GM18951 (cell line): ENCODE data around the gene PRKAB2.
"Not testable (repeated sequence)": the region's sequence is repeated elsewhere in the genome, so short reads cannot be mapped to it uniquely, and the experiment has no call there.

Experiments
- POLR2A ChIP-seq: IDR thresholded peaks from 4 replicates; pipeline ENCODE4 v1.6.1; 2011; ENCODE audit warnings: mild to moderate bottlenecking; ENCODE audit not compliant: insufficient read length, insufficient read depth; ENCODE audit errors: extremely low read depth
- in situ Hi-C: fragments of 300-500 bp; cut with MboI; formaldehyde crosslinking; loops from one replicate; pipeline ENCODE4 v1.12.0; 2022; ENCODE audit warnings: low sequenced_read_pairs, mixed read lengths, inconsistent platforms; ENCODE audit not compliant: unreplicated experiment

Gene PRKAB2

DNA sequence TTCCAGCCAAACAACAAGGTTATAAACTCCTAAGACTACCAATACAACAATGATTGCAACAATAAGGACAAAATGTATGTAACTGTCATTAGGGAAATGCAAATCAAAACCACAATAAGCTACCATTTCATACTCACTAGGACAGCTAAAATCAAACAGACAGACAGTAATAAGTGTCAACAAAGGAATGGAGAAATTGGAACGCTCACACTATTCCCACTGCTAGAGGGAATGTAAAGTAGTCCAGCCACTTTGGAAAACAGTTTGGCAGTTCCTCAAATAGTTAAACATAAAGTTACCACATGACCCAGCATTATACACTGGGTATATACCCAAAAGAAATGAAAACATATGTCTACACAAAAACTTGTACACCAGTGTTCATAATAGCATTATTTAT lies 9.3 kb downstream of the PRKAB2 start:
- in situ Hi-C loops: no loop called here
- no peak for TF ChIP-seq POLR2A

DNA sequence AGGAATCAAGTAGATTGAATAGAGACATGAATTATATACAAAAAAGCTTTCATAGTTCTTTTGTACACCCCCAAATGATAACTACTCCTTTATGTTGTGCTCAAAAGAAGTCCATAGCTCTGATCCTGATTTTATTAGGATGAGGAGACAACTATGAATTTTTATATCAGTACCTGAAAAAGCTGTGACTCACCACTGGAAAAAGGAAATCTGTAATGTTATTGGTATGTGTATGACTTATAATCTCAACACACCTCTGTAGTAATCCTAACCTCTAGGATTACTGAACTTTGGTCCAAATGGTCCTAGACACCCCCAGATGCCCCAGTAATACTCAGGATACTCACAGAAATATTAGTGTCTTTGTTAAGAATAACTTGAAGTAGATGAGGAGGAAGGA lies 10.2 kb downstream of the PRKAB2 start:
- in situ Hi-C loops: no loop called here
- TF ChIP-seq POLR2A: no peak

DNA sequence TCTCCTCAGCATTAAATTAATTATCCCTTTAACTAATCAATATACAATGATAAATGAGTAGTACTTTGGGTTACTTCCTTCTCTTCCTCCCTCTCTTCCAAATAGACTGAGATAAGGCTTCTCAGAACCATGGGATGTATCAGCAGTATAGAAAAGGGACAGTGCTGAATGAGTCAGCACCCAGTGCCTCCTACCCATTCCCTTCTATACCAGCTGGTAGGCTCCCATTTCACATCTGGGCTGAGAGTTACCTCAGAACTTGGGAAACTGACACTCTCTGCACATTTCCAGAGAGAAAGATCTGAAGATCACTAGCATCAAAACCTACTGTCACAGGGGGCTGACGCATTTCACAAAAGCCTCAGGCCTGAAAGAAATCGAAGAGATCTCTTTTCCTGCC lies 15.2 kb downstream of the PRKAB2 start:
- in situ Hi-C loops: not testable (repeated sequence)

DNA sequence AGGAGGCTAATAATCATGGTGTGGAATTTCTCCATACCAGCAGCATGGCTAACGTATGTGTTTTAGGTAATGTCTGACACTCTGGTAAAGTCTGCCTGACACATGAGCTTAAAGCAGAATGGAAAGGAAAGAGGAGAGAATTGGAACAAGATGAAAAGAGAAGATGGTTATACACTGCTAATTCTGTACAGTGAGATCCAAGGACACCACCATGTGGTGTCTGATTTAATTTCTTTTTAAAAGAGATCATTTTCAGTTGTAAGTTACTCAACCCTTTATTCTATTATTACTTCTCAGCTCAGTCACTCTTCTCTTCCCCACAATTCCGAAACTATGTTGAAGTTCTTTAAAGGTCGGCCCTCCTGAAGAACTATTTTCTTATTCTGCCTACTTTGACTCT lies 15.6 kb downstream of the PRKAB2 start:
- in situ Hi-C loops: no loop called here
- TF ChIP-seq POLR2A: no peak

GRCh38 chr1:147152772-147153171 lies 19.5 kb downstream of the PRKAB2 start:
- in situ Hi-C loops: no loop called here
- TF ChIP-seq POLR2A: no peak

DNA sequence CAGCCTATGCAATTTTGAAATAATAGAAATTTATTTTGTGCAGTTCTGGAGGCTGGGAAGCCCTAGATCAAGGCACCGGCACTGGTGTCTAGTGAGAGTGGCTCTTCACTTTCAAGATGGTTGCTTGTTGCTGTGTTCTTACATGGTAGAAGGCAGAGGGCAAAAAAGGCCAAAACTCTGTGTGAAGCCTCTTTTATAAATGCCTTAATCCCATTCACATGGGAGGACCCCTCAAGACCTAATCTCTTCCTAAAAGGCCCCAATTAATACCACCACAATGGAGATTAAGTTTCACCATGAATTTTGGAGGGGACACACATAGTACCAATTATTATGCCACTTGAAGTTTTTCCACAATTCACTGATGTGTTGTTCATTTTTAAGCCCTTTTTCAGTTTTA lies 21.0 kb downstream of the PRKAB2 start:
- TF ChIP-seq POLR2A: no peak
- in situ Hi-C loops: no loop called here

- in situ Hi-C loops: no loop called here
- TF ChIP-seq POLR2A: no peak
These were observed 29.4 kb downstream of the PRKAB2 start for GRCh38 chr1:147142886-147143285.

DNA sequence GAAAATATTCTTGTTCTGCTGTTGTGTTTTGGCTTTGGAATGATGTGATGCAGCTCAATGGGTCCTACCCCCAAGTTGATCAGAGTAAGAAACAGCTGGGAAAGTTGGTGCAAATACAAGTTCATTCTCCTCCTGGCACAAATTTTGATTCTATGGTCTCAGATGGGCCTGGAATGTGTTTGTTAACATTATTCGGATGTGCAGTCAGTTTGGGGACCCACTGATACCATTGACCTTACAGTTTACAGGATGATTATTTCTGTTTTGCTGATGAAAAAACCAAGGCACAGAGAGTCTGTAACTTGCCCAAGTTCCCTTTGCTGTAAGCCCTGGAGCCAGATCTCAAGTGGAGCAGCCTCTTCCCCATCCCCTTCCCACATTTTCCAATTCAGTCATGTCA lies 41.5 kb downstream of the PRKAB2 start:
- in situ Hi-C loops: not testable (repeated sequence)

DNA sequence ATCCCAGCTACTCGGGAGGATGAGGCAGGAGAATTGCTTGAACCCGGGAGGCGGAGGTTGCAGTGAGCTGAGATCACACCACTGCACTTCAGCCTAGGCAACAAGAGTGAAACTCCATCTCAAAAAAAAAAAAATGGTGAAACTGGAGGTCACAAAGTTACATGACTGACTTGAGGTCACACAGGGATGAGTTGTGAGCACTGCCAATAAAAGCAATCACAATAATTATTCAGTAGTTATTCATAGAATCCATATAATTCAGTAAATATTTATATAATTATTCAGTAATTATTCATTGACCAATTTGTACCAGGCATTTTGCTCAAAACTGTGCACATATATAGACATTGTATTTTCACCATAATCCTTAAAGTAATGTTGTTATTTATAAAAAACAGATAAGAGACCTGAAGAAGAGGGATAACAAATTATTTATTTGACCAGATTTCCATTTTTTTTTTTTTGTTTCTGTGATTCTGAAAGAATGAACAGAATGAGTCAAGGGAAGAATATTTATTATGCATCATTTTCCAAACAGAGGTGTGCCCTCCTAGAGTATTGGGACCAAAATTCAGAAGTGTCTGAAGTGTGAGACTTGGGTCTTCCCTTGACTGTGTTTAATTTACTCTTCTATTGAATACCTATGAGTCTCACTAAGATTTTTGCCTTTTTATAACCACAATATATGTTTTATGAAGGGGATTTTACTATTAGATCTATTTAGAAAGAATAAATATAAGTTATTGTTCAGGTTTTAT lies 43.0 kb downstream of the PRKAB2 start:
- in situ Hi-C loops: no loop called here
- no peak for TF ChIP-seq POLR2A

DNA sequence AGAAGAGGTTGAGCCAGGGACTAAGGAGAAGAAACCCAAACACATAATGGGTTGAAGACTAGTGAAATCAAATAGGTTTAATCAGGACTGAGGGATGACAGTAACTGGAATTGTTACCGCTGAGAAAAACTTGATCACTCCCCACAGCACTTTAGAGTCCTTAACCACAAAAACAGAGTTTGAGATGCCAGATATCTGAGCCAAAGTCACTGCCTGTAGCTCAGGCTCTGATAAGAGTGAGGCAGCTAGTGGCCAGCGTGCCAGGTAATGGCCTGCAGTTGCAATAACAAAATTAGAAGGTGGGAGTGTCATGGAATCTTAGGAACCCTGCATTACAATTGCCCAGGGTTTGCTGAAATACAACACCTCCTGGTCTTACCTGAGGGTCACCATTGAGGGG lies 48.0 kb downstream of the PRKAB2 start:
- in situ Hi-C loops: no loop called here

GRCh38 chr1:147117109-147117508 lies 55.2 kb downstream of the PRKAB2 start:
- in situ Hi-C loops: no loop called here
- no peak for TF ChIP-seq POLR2A

More for the DNA sequence above, 48.0 kb downstream of the PRKAB2 start:
- no peak for TF ChIP-seq POLR2A

GRCh38 chr1:147115496-147115895 lies 56.8 kb downstream of the PRKAB2 start:
- in situ Hi-C loops: no loop called here
- TF ChIP-seq POLR2A: no peak

DNA sequence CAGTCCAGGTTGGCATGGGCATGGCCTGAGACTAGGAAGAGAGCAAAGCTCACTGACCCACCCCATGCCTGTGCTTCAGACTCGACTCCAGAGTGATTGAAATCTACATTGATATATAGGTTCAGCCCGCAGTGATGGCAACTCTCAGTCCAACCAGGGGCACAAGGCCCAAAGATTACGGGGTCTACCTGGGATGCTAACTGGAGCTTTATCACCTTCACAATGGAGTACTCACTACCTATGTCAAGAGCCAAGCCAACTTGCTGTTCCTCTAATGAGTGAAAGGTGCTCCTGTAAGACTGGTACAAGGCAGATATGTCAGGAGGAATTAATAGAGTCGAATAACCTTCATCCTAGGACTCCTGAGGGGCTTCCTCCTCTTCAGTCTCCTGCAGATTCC lies 57.2 kb downstream of the PRKAB2 start:
- in situ Hi-C loops: not testable (repeated sequence)

DNA sequence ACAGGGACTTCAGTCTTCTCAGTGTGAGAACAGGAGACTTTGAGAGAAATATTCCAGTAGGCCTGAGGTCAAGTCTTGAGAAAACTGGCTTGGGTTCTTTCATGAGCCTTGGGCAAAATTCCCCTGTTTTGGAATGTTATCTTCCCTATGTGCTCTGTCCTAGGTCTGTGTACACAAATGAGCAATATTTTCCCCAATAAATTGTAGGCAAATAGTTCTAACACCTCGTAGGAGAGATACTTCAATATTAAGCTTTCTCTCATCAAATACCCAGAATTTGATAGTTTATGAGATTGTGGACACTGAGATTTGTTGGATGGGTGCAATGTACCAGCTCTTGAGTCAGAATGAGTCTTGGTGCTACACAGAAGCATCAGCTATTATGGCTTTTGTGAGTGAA lies 57.9 kb downstream of the PRKAB2 start:
- in situ Hi-C loops: not testable (repeated sequence)
